ENCODE results near the gene AXIN1. TPM values are rescaled to one million over a fixed set of nuclear protein-coding genes. Genes with fewer than 3 reads are reported as not detected.

Gene AXIN1
- total RNA-seq, 1 donor = 45.8 TPM

- no peak for DNase-seq (ENCODE audit: low read depth in 2 of 3, low spot score in 2 of 3)
Observed at GRCh38 chr16:253833-254232, 98.7 kb downstream of the AXIN1 start.

- DNase-seq (ENCODE audit: low read depth in 2 of 3, low spot score in 2 of 3) = peak in 2 of 3 donors; percentile 45 to 62
Observed at GRCh38 chr16:252366-253337, 99.9 kb downstream of the AXIN1 start.

GRCh38 chr16:249431-249830, 103.1 kb downstream of the AXIN1 start:
- no peak for DNase-seq (ENCODE audit: low read depth in 2 of 3, low spot score in 2 of 3)

- DNase-seq (ENCODE audit: low read depth in 2 of 3, low spot score in 2 of 3) = no peak
Observed at GRCh38 chr16:247027-247426, 105.5 kb downstream of the AXIN1 start.

GRCh38 chr16:245105-245504, 107.4 kb downstream of the AXIN1 start:
- no peak for DNase-seq (ENCODE audit: low read depth in 2 of 3, low spot score in 2 of 3)

- DNase-seq (ENCODE audit: low read depth in 2 of 3, low spot score in 2 of 3) = no peak
Observed at GRCh38 chr16:243348-243747, 109.2 kb downstream of the AXIN1 start.

GRCh38 chr16:242281-242680, 110.2 kb downstream of the AXIN1 start:
- no peak for DNase-seq (ENCODE audit: low read depth in 2 of 3, low spot score in 2 of 3)

- no peak for DNase-seq (ENCODE audit: low read depth in 2 of 3, low spot score in 2 of 3)
Observed at GRCh38 chr16:240559-240958, 112.0 kb downstream of the AXIN1 start.

GRCh38 chr16:239948-240277, 112.6 kb downstream of the AXIN1 start:
- DNase-seq (ENCODE audit: low read depth in 2 of 3, low spot score in 2 of 3) = no peak

Other genes with a start within 250 kb of the AXIN1 start
- 36.9 TPM for gene NPRL3, start 214.1 kb downstream of the AXIN1 start, total RNA-seq
- gene HBZ, start 200.1 kb downstream of the AXIN1 start, total RNA-seq = not detected
- gene HBM, start 186.7 kb downstream of the AXIN1 start, total RNA-seq = 1.3 TPM
- gene HBA2, start 179.8 kb downstream of the AXIN1 start, total RNA-seq = 169 TPM
- 192 TPM for gene HBA1, start 176.0 kb downstream of the AXIN1 start, total RNA-seq
- 3.8 TPM for gene HBQ1, start 172.3 kb downstream of the AXIN1 start, total RNA-seq
- 50.4 TPM for gene LUC7L, start 123.3 kb downstream of the AXIN1 start, total RNA-seq
- 47.4 TPM for gene FAM234A, start 117.9 kb downstream of the AXIN1 start, total RNA-seq
- 1.3 TPM for gene RGS11, start 76.8 kb downstream of the AXIN1 start, total RNA-seq
- 0.27 TPM for gene ARHGDIG, start 72.1 kb downstream of the AXIN1 start, total RNA-seq
- 0.27 TPM for gene PDIA2, start 69.6 kb downstream of the AXIN1 start, total RNA-seq
- 56.0 TPM for gene MRPL28, start 17.8 kb upstream of the AXIN1 start, total RNA-seq
- gene PGAP6, start 29.3 kb upstream of the AXIN1 start, total RNA-seq = 88.3 TPM
- 170 TPM for gene NME4, start 44.5 kb upstream of the AXIN1 start, total RNA-seq
- gene DECR2, start 49.2 kb upstream of the AXIN1 start, total RNA-seq = 13.5 TPM
- 23.4 TPM for gene RAB11FIP3, start 72.9 kb upstream of the AXIN1 start, total RNA-seq
- gene CAPN15, start 175.0 kb upstream of the AXIN1 start, total RNA-seq = 59.2 TPM
- gene PRR35, start 207.7 kb upstream of the AXIN1 start, total RNA-seq = under 0.01 TPM
- gene NHLRC4, start 214.3 kb upstream of the AXIN1 start, total RNA-seq = 14.3 TPM
- gene PIGQ, start 217.2 kb upstream of the AXIN1 start, total RNA-seq = 36.9 TPM
- 33.4 TPM for gene RAB40C, start 237.3 kb upstream of the AXIN1 start, total RNA-seq